Measurements from ENCODE around the gene EPB41L3.

Gene EPB41L3

GRCh38 chr18:5546660-5547059 is 2.9 kb upstream of the EPB41L3 start:
- no peak overlapping the region for H3K4me3 ChIP-seq (IDR thresholded peaks at IDR 0.05; ENCODE audit: insufficient read depth, low read depth, low read length)
- H3K4me1 ChIP-seq (ENCODE audit: low read depth, poor library complexity, severe bottlenecking), result no peaks in the 10 kb centered on the region
- H3K9ac ChIP-seq, result no peak overlapping the region
- H3K79me2 ChIP-seq (ENCODE audit: insufficient read depth, low read depth), result no peaks in the 10 kb centered on the region
- H4K20me1 ChIP-seq (ENCODE audit: insufficient read depth), result no peaks in the 10 kb centered on the region
- no peak overlapping the region for H2AFZ ChIP-seq (ENCODE audit: low read depth)
- no peaks in the 10 kb centered on the region for H3K36me3 ChIP-seq (ENCODE audit: insufficient read depth)
- H3K4me2 ChIP-seq, result no peak overlapping the region
- TF ChIP-seq CTCF (conservative IDR thresholded peaks at IDR 0.05; ENCODE audit: low read depth, low read length), result no peak
- H3K27ac ChIP-seq, result no peak overlapping the region
- H3K27me3 ChIP-seq (ENCODE audit: insufficient read depth, low read depth), result no peaks in the 10 kb centered on the region

GRCh38 chr18:5543036-5543680 is 639 bp downstream of the EPB41L3 start:
- no peaks in the 10 kb centered on the region for H3K4me1 ChIP-seq (ENCODE audit: low read depth, poor library complexity, severe bottlenecking)
- no peak overlapping the region for H3K9ac ChIP-seq
- no peaks in the 10 kb centered on the region for H3K36me3 ChIP-seq (ENCODE audit: insufficient read depth)
- H4K20me1 ChIP-seq (ENCODE audit: insufficient read depth), result no peaks in the 10 kb centered on the region
- no peaks in the 10 kb centered on the region for H3K27me3 ChIP-seq (ENCODE audit: insufficient read depth, low read depth)
- H3K79me2 ChIP-seq (ENCODE audit: insufficient read depth, low read depth), result no peaks in the 10 kb centered on the region
- no peak overlapping the region for H3K4me2 ChIP-seq
- H2AFZ ChIP-seq (ENCODE audit: low read depth), result no peak overlapping the region
- H3K27ac ChIP-seq, result no peak overlapping the region
- no peak overlapping the region for H3K4me3 ChIP-seq (IDR thresholded peaks at IDR 0.05; ENCODE audit: insufficient read depth, low read depth, low read length)
- no peak for TF ChIP-seq CTCF (conservative IDR thresholded peaks at IDR 0.05; ENCODE audit: low read depth, low read length)

- Histone ChIP-seq H3K79me2 (ENCODE audit: insufficient read depth, low read depth) (no peaks in the 10 kb centered on the region), H3K27me3 (ENCODE audit: insufficient read depth, low read depth) (no peaks in the 10 kb centered on the region), H3K4me3 (IDR thresholded peaks at IDR 0.05; ENCODE audit: insufficient read depth, low read depth, low read length) (no peak overlapping the region), H2AFZ (ENCODE audit: low read depth) (no peak overlapping the region), H3K4me1 (ENCODE audit: low read depth, poor library complexity, severe bottlenecking) (no peaks in the 10 kb centered on the region), H4K20me1 (ENCODE audit: insufficient read depth) (no peaks in the 10 kb centered on the region), H3K36me3 (ENCODE audit: insufficient read depth) (no peaks in the 10 kb centered on the region), H3K9ac (no peak overlapping the region), H3K27ac (no peak overlapping the region), H3K4me2 (no peak overlapping the region)
- no peak for TF ChIP-seq CTCF (conservative IDR thresholded peaks at IDR 0.05; ENCODE audit: low read depth, low read length)
Observed at GRCh38 chr18:5542515-5543035, 1.2 kb downstream of the EPB41L3 start.

GRCh38 chr18:5541644-5542043 is 2.2 kb downstream of the EPB41L3 start:
- Histone ChIP-seq H4K20me1 (ENCODE audit: insufficient read depth) (no peaks in the 10 kb centered on the region), H2AFZ (ENCODE audit: low read depth) (no peak overlapping the region), H3K27me3 (ENCODE audit: insufficient read depth, low read depth) (no peaks in the 10 kb centered on the region), H3K36me3 (ENCODE audit: insufficient read depth) (no peaks in the 10 kb centered on the region), H3K4me2 (no peak overlapping the region), H3K9ac (no peak overlapping the region), H3K79me2 (ENCODE audit: insufficient read depth, low read depth) (no peaks in the 10 kb centered on the region), H3K27ac (no peak overlapping the region), H3K4me1 (ENCODE audit: low read depth, poor library complexity, severe bottlenecking) (no peaks in the 10 kb centered on the region), H3K4me3 (IDR thresholded peaks at IDR 0.05; ENCODE audit: insufficient read depth, low read depth, low read length) (no peak overlapping the region)
- no peak for TF ChIP-seq CTCF (conservative IDR thresholded peaks at IDR 0.05; ENCODE audit: low read depth, low read length)
